ENCODE results near the gene STIMATE.

GRCh38 chr3:52874864-52875587 lies 22.3 kb downstream of the STIMATE start:
- TF ChIP-seq CTCF (IDR thresholded peaks at IDR 0.05) (no peak), EZH2 (IDR thresholded peaks at IDR 0.05) (no peak)

Measured in neural progenitor cell (in vitro differentiated cells).